SK-N-SH (cell line): ENCODE data around the gene ACSF3. TPM values are rescaled to one million over a fixed set of nuclear protein-coding genes. Genes with fewer than 3 reads are reported as not detected.

ENCODE experiments used
- CTCF ChIA-PET: fragments of 300-600, 350-600 bp; formaldehyde crosslinking; extraction: SDS; loops from one replicate; lab custom pipeline; 2021; lab: Yijun Ruan, JAX
- POLR2A ChIA-PET: fragments of 350-600 bp; sonication (Branson Sonifier 250); formaldehyde crosslinking; extraction: SDS; loops from one replicate; lab custom pipeline; 2020; ENCODE audit warnings: antibody characterized with exemption, inconsistent platforms; lab: Yijun Ruan, JAX
- DNase-seq: peaks from one replicate; pipeline ENCODE4 v3.0.0; 2012
- H2AFZ ChIP-seq: fragments of 200-600 bp; sonication (generic); 2 replicates; pipeline ENCODE4 v1.8.1; 2016; ENCODE audit warnings: antibody characterized with exemption, mild to moderate bottlenecking, low read depth
- H3F3A ChIP-seq: fragments of 200-600 bp; sonication (generic); replicated peaks from 2 replicates; pipeline ENCODE3; 2016; ENCODE audit warnings: antibody characterized with exemption, mild to moderate bottlenecking; ENCODE audit not compliant: insufficient read depth
- H3K27ac ChIP-seq, 2 experiments: fragments of 200-500 bp in 1 of 2; fragments of 200-600 bp in 1 of 2; sonication (Bioruptor generic) in 1 of 2; sonication (generic), shearing (Covaris generic) in 1 of 2; 2 replicates each; pipeline versions ENCODE4 v1.5.1 to v1.6.1; 2014 to 2016; ENCODE audit warnings: low read depth in 2 of 2, inconsistent platforms in 1 of 2, low read length in 1 of 2, mild to moderate bottlenecking in 1 of 2, mixed read lengths in 1 of 2
- H3K27me3 ChIP-seq: fragments of 200-600 bp; sonication (generic), shearing (Covaris generic); 2 replicates; pipeline ENCODE4 v1.6.1; 2016; ENCODE audit warnings: mixed run types; ENCODE audit not compliant: insufficient read depth
- H3K36me3 ChIP-seq, 2 experiments: fragments of 200-500 bp in 1 of 2; fragments of 200-600 bp in 1 of 2; sonication (Bioruptor generic) in 1 of 2; sonication (generic) in 1 of 2; replicated peaks in 1 of 2; 2 replicates each; pipeline versions ENCODE3 to v1.5.1; 2014 to 2016; ENCODE audit warnings: low read length in 1 of 2, mild to moderate bottlenecking in 1 of 2; ENCODE audit not compliant: insufficient read depth in 2 of 2, control insufficient read depth in 1 of 2
- H3K4me1 ChIP-seq, 2 experiments: fragments of 200-500 bp in 1 of 2; fragments of 200-600 bp in 1 of 2; sonication (Bioruptor generic) in 1 of 2; sonication (generic), shearing (Covaris generic) in 1 of 2; 2 replicates each; pipeline versions ENCODE4 v1.5.1 to v1.6.1; 2014 to 2016; ENCODE audit warnings: low read depth in 1 of 2, low read length in 1 of 2, mixed run types in 1 of 2; ENCODE audit not compliant: insufficient read depth in 2 of 2, control insufficient read depth in 1 of 2
- H3K4me2 ChIP-seq: fragments of 200-600 bp; sonication (generic), shearing (Covaris generic); 2 replicates; pipeline ENCODE4 v1.6.1; 2017; ENCODE audit warnings: mixed run types
- H3K4me3 ChIP-seq, 2 experiments: fragments of 200-500 bp in 1 of 2; fragments of 200-600 bp in 1 of 2; sonication (Bioruptor generic) in 1 of 2; sonication (generic), shearing (Covaris generic) in 1 of 2; 2 replicates each; pipeline versions ENCODE4 v1.5.1 to v1.8.1; 2014 to 2016; ENCODE audit warnings: low read depth in 2 of 2, inconsistent platforms in 1 of 2, low read length in 1 of 2, mild to moderate bottlenecking in 1 of 2, mixed read lengths in 1 of 2, moderate library complexity in 1 of 2
- H3K79me2 ChIP-seq: fragments of 200-600 bp; sonication (generic); 2 replicates; pipeline ENCODE4 v1.8.1; 2017; ENCODE audit warnings: mild to moderate bottlenecking; ENCODE audit not compliant: insufficient read depth
- H3K9ac ChIP-seq: fragments of 200-600 bp; sonication (generic); 2 replicates; pipeline ENCODE4 v1.6.1; 2017; ENCODE audit warnings: mixed run types
- H3K9me2 ChIP-seq: fragments of 200-600 bp; sonication (generic); 2 replicates; pipeline ENCODE4 v1.6.1; 2017; ENCODE audit warnings: mixed run types
- H3K9me3 ChIP-seq: fragments of 200-600 bp; sonication (generic); 2 replicates; pipeline ENCODE4 v1.6.1; 2017; ENCODE audit warnings: mixed run types, mild to moderate bottlenecking, moderate library complexity
- H4K20me1 ChIP-seq: fragments of 200-600 bp; sonication (generic); 2 replicates; pipeline ENCODE4 v1.6.1; 2017; ENCODE audit warnings: mild to moderate bottlenecking, mixed run types; ENCODE audit not compliant: insufficient read depth
- CHD2 ChIP-seq: fragments of 150-350 bp; IDR thresholded peaks from 2 replicates; pipeline ENCODE4 v1.6.1; 2018; ENCODE audit warnings: low read length; ENCODE audit not compliant: partially characterized antibody
- EZH2phosphoT487 ChIP-seq: fragments of 200-600 bp; sonication (generic); IDR thresholded peaks from 2 replicates; pipeline ENCODE4 v1.6.1; 2017; ENCODE audit warnings: low read depth, mixed run types, mild to moderate bottlenecking, antibody characterized with exemption, moderate library complexity, borderline replicate concordance
- FOSL2 ChIP-seq: IDR thresholded peaks from 2 replicates; pipeline ENCODE4 v1.4.0; 2012; ENCODE audit warnings: low read depth, mild to moderate bottlenecking, moderate library complexity, borderline replicate concordance
- FOXM1 ChIP-seq: IDR thresholded peaks from 2 replicates; pipeline ENCODE4 v1.4.0; 2012; ENCODE audit warnings: low read depth, mild to moderate bottlenecking
- MXI1 ChIP-seq: IDR thresholded peaks from 2 replicates; pipeline ENCODE4 v1.6.1; 2012; ENCODE audit warnings: mild to moderate bottlenecking, low read depth, low read length, improper control_type of control experiment
- PBX3 ChIP-seq: IDR thresholded peaks from 2 replicates; pipeline ENCODE4; 2012
- POLR2AphosphoS5 ChIP-seq: IDR thresholded peaks from 2 replicates; pipeline ENCODE4 v1.6.1; 2012; ENCODE audit warnings: low read depth, low read length
- RAD21 ChIP-seq: IDR thresholded peaks from 2 replicates; pipeline ENCODE4 v1.6.1; 2012; ENCODE audit warnings: mild to moderate bottlenecking, low read length
- SIN3A ChIP-seq: IDR thresholded peaks from 2 replicates; pipeline ENCODE4 v1.6.1; 2012; ENCODE audit warnings: low read depth, mild to moderate bottlenecking, low read length, moderate library complexity, borderline replicate concordance
- SMC3 ChIP-seq: IDR thresholded peaks from 2 replicates; pipeline ENCODE4 v1.6.1; 2012; ENCODE audit warnings: low read depth, low read length, improper control_type of control experiment
- USF2 ChIP-seq: fragments of 150-350 bp; IDR thresholded peaks from 2 replicates; pipeline ENCODE4 v1.6.1; 2017; ENCODE audit warnings: antibody characterized with exemption, low read length, low read depth, borderline replicate concordance
- YY1 ChIP-seq: IDR thresholded peaks from 2 replicates; pipeline ENCODE4 v1.4.0; 2012; ENCODE audit warnings: low read depth, mild to moderate bottlenecking
- ZBTB33 ChIP-seq: IDR thresholded peaks from 2 replicates; pipeline ENCODE4 v1.4.0; 2012; ENCODE audit warnings: low read depth, borderline replicate concordance
- WGBS: methylation state at CpG from one replicate; pipeline ENCODE4 v1.1.6; 2017; ENCODE audit warnings: low lambda C conversion rate; 5-methylcytosine and 5-hydroxymethylcytosine counted together
- polyA plus RNA-seq, 3 experiments: library from polyadenylated mRNA; depleted of rRNA; stranded (reverse); fragments of >200 nt; gene quantifications; 2 replicates each; pipeline ENCODE4 v1.2.3, GENCODE V29; 2012
- TF ChIP-seq, protein P1 (sequence below): IDR thresholded peaks from 2 replicates; pipeline ENCODE4 v1.4.0; 2012; ENCODE audit warnings: low read depth

Gene ACSF3
- polyA plus RNA-seq, 1 of the 3 experiments (the other 2 are of a cell fraction): 18.8 TPM

DNA sequence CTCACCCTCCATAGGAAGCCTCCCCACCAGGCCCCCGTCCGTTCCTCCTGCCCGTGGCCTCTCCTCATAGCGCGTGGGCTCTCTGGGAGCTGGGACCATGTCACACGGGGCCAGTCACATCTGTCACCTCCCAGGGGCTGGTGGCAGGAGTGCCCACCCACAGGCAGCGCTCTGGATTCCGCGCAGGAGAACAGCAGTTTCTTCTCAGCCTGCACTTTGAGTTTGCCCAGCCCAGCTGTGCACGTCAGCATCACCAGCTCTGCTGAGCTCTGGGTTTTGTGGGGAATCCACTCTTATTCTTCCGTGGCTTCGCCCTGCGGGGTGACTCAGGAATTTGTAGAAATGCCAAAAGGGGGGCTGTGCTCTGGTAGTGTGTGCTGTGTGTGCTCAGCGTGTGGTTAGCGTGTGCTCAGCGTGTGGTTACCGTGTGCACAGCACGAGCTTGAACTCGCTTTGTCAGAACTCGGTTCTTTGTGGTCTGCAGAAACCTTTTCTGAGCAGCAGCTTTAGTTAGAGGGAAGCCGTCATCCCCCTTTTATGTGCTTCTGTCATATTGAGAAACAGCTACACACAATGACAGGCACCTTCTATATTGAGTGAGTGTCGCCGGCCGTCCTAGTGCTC lies 3.2 kb downstream of the ACSF3 start:
- Histone ChIP-seq H3K4me2 (no peak overlapping the region), H3K27me3 (no peaks in the 10 kb centered on the region), H3K9ac (no peak overlapping the region), H3K79me2 (peaks cover 51% of the 10 kb centered on the region), H3K36me3 (peaks cover 0 to 16% of the 10 kb centered on the region in 2 experiments), H3K9me2 (no peaks in the 10 kb centered on the region), H4K20me1 (0 out of 2 replicates have a peak, but pooled peaks cover 8% of the 10 kb centered on the region), H3K9me3 (no peaks in the 10 kb centered on the region), H3F3A (no peaks in the 10 kb centered on the region), H2AFZ (no peak overlapping the region), H3K4me1 (peaks cover 7 to 37% of the 10 kb centered on the region in 2 experiments; a peak in 2 of 4 replicates), H3K4me3 (no peak overlapping the region), H3K27ac (no peak overlapping the region)
- TF ChIP-seq EZH2phosphoT487 (no peak), CHD2 (no peak), FOSL2 (no peak), MXI1 (no peak), SMC3 (no peak), USF2 (no peak), PBX3 (no peak), YY1 (no peak)
- TF ChIP-seq, protein P1, sequence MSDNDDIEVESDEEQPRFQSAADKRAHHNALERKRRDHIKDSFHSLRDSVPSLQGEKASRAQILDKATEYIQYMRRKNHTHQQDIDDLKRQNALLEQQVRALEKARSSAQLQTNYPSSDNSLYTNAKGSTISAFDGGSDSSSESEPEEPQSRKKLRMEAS: no peak
- WGBS: 93% methylated on average over 22 of the region's 24 CpGs
- ChIA-PET CTCF (interaction anchor here (0.9 to 1.6 kb wide), 2 partner anchors 70 to 281 kb away, joined by 3 read pairs; no protein-coding TSS in a partner anchor), POLR2A (no interaction called here)
- no peak for DNase-seq

GRCh38 chr16:89097392-89097772 lies 3.7 kb downstream of the ACSF3 start:
- Histone ChIP-seq H3K9me3 (no peaks in the 10 kb centered on the region), H3F3A (no peaks in the 10 kb centered on the region), H2AFZ (no peak overlapping the region), H3K27ac (no peak overlapping the region), H4K20me1 (0 out of 2 replicates have a peak, but pooled peaks cover 8% of the 10 kb centered on the region), H3K4me3 (no peak overlapping the region), H3K4me2 (no peak overlapping the region), H3K9me2 (no peaks in the 10 kb centered on the region), H3K36me3 (peaks cover 0 to 21% of the 10 kb centered on the region in 2 experiments), H3K9ac (no peak overlapping the region), H3K27me3 (no peaks in the 10 kb centered on the region), H3K4me1 (peaks cover 7 to 37% of the 10 kb centered on the region in 2 experiments; a peak in 2 of 4 replicates), H3K79me2 (peaks cover 51% of the 10 kb centered on the region)
- ChIA-PET CTCF (interaction anchor here (0.8 to 1.6 kb wide), 3 partner anchors 44 to 282 kb away, joined by 3 to 4 read pairs (median 3); no protein-coding TSS in a partner anchor), POLR2A (no interaction called here)
- DNase-seq: no peak
- TF ChIP-seq POLR2AphosphoS5 (no peak), SIN3A (no peak), FOXM1 (no peak), RAD21 (no peak), ZBTB33 (no peak), FOSL2 (no peak)
- 100% methylated on average over 3 of the region's 14 CpGs for WGBS
